CD4-positive, alpha-beta T cell treated with Interleukin-1 beta for 1 hour (primary cell): ENCODE results near the gene SH2D6.
"Not testable (repeated sequence)": the region's sequence is repeated elsewhere in the genome, so short reads cannot be mapped to it uniquely, and the experiment has no call there.

Experiments
- DNase-seq, 2 donors: peaks; one replicate each; pipeline ENCODE4 v3.0.0-alpha.2; 2020 to 2022

The SH2D6 gene

GRCh38 chr2:85418132-85419008 lies at the start of gene SH2D6:
TSS of gene SH2D6 (plus strand) at chr2:85418714. CDS start at chr2:85429466, 10,752 bp downstream.
- DNase-seq, result peak; percentile 82 to 85

- DNase-seq, result no peak
Measured at GRCh38 chr2:85368921-85369320, 49.6 kb upstream of the SH2D6 start.

GRCh38 chr2:85369500-85369899 lies 49.0 kb upstream of the SH2D6 start:
- no peak for DNase-seq

GRCh38 chr2:85371045-85371444 lies 47.5 kb upstream of the SH2D6 start:
- DNase-seq, result no peak

GRCh38 chr2:85376291-85377065 lies 42.0 kb upstream of the SH2D6 start:
- no peak for DNase-seq

GRCh38 chr2:85377083-85377482 lies 41.4 kb upstream of the SH2D6 start:
- DNase-seq, result no peak

GRCh38 chr2:85378257-85378656 lies 40.3 kb upstream of the SH2D6 start:
- no peak for DNase-seq

- no peak for DNase-seq
Measured at GRCh38 chr2:85380048-85380447, 38.5 kb upstream of the SH2D6 start.

GRCh38 chr2:85383151-85383550 lies 35.4 kb upstream of the SH2D6 start:
- DNase-seq, result not testable (repeated sequence)

GRCh38 chr2:85383850-85384249 lies 34.7 kb upstream of the SH2D6 start:
- no peak for DNase-seq

- no peak for DNase-seq
Measured at GRCh38 chr2:85385746-85386145, 32.8 kb upstream of the SH2D6 start.

- DNase-seq, result no peak
Measured at GRCh38 chr2:85387754-85388153, 30.8 kb upstream of the SH2D6 start.

- DNase-seq, result no peak
Measured at GRCh38 chr2:85388878-85389538, 29.5 kb upstream of the SH2D6 start.

- DNase-seq, result peak; percentile 71 to 72
Measured at GRCh38 chr2:85390941-85391669, 27.4 kb upstream of the SH2D6 start.

GRCh38 chr2:85393836-85394235 lies 24.7 kb upstream of the SH2D6 start:
- no peak for DNase-seq

- DNase-seq, result no peak
Measured at GRCh38 chr2:85394261-85394681, 24.2 kb upstream of the SH2D6 start.

- DNase-seq, result no peak
Measured at GRCh38 chr2:85394976-85395375, 23.5 kb upstream of the SH2D6 start.

- DNase-seq, result no peak
Measured at GRCh38 chr2:85395912-85396475, 22.5 kb upstream of the SH2D6 start.

- DNase-seq, result no peak
Measured at GRCh38 chr2:85396531-85397470, 21.7 kb upstream of the SH2D6 start.

- no peak for DNase-seq
Measured at GRCh38 chr2:85397925-85398331, 20.6 kb upstream of the SH2D6 start.
